ENCODE results near the gene SLC20A1.

Gene SLC20A1

GRCh38 chr2:112623913-112624777 is 21.6 kb upstream of the SLC20A1 start:
- TF ChIP-seq TAF1 (IDR thresholded peaks at IDR 0.05; ENCODE audit: low read depth) (no peak), TEAD4 (IDR thresholded peaks at IDR 0.05) (no peak), CEBPB (IDR thresholded peaks at IDR 0.05) (no peak), CREB1 (IDR thresholded peaks at IDR 0.05; ENCODE audit: low read depth) (no peak), EP300 (IDR thresholded peaks at IDR 0.05; ENCODE audit: borderline replicate concordance) (no peak), MAX (IDR thresholded peaks at IDR 0.05) (no peak), FOXM1 (IDR thresholded peaks at IDR 0.05; ENCODE audit: borderline replicate concordance, low read depth) (no peak), TCF12 (IDR thresholded peaks at IDR 0.05; ENCODE audit: low read depth) (no peak), NFIC (IDR thresholded peaks at IDR 0.05) (no peak), ZBTB7A (IDR thresholded peaks at IDR 0.05; ENCODE audit: low read depth) (no peak), EGR1 (IDR thresholded peaks at IDR 0.05) (no peak)

DNA sequence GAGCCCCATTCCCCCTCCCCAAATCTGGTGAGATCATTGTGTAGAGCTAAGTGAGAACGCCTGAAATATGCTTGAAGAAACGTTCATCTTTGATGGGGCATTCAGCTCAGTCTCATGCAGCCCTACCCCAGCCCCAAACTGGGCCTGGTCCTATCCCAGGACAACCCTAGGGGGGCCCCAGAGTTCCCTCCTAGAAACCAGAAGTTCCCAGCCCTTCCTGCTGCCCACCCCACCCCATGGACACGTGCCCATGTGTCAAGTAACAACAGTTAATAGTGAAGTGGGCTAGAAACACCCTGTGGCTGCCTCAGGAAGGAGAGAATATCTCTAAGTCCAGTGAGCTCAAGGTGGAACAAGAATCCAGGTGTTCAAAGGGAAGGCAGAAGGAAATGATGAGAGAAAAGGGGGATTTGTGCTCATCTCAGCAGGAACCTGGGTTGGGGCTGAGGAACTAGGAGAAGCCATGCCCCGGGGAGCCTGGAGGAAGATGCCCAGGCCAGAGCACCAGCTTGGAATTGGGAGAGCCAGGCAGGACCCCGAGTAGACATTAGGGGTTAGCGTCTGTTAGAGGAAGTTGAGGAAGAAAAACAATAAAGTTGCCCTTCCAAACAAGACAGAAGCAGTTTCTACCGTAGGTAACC is 20.1 kb upstream of the SLC20A1 start:
- TF ChIP-seq NFIC (IDR thresholded peaks at IDR 0.05) (no peak), YY1 (IDR thresholded peaks at IDR 0.05; ENCODE audit: low read depth) (no peak), CREB1 (IDR thresholded peaks at IDR 0.05; ENCODE audit: low read depth) (no peak), TCF12 (IDR thresholded peaks at IDR 0.05; ENCODE audit: low read depth) (no peak), FOXM1 (IDR thresholded peaks at IDR 0.05; ENCODE audit: borderline replicate concordance, low read depth) (no peak), RAD21 (IDR thresholded peaks at IDR 0.05; ENCODE audit: low read depth) (no peak), TEAD4 (IDR thresholded peaks at IDR 0.05) (no peak), REST (IDR thresholded peaks at IDR 0.05; ENCODE audit: low read depth) (no peak), TAF1 (IDR thresholded peaks at IDR 0.05; ENCODE audit: low read depth) (no peak), CEBPB (IDR thresholded peaks at IDR 0.05) (no peak), ZBTB7A (IDR thresholded peaks at IDR 0.05; ENCODE audit: low read depth) (no peak), MAX (IDR thresholded peaks at IDR 0.05) (no peak), EGR1 (IDR thresholded peaks at IDR 0.05) (no peak), EP300 (IDR thresholded peaks at IDR 0.05; ENCODE audit: borderline replicate concordance) (no peak)
- TF ChIP-seq, protein P1, sequence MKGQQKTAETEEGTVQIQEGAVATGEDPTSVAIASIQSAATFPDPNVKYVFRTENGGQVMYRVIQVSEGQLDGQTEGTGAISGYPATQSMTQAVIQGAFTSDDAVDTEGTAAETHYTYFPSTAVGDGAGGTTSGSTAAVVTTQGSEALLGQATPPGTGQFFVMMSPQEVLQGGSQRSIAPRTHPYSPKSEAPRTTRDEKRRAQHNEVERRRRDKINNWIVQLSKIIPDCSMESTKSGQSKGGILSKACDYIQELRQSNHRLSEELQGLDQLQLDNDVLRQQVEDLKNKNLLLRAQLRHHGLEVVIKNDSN (IDR thresholded peaks at IDR 0.05) = no peak

- TF ChIP-seq TCF12 (IDR thresholded peaks at IDR 0.05; ENCODE audit: low read depth) (no peak), TAF1 (IDR thresholded peaks at IDR 0.05; ENCODE audit: low read depth) (no peak), EP300 (IDR thresholded peaks at IDR 0.05; ENCODE audit: borderline replicate concordance) (no peak), YY1 (IDR thresholded peaks at IDR 0.05; ENCODE audit: low read depth) (peak; percentile 73), ZBTB7A (IDR thresholded peaks at IDR 0.05; ENCODE audit: low read depth) (no peak), EGR1 (IDR thresholded peaks at IDR 0.05) (no peak), TEAD4 (IDR thresholded peaks at IDR 0.05) (no peak), CREB1 (IDR thresholded peaks at IDR 0.05; ENCODE audit: low read depth) (no peak), FOXM1 (IDR thresholded peaks at IDR 0.05; ENCODE audit: borderline replicate concordance, low read depth) (no peak), CEBPB (IDR thresholded peaks at IDR 0.05) (no peak), RAD21 (IDR thresholded peaks at IDR 0.05; ENCODE audit: low read depth) (peak; percentile 89)
- TF ChIP-seq, protein P1 (IDR thresholded peaks at IDR 0.05) = no peak
Observed at GRCh38 chr2:112626604-112627059, 19.1 kb upstream of the SLC20A1 start.

DNA sequence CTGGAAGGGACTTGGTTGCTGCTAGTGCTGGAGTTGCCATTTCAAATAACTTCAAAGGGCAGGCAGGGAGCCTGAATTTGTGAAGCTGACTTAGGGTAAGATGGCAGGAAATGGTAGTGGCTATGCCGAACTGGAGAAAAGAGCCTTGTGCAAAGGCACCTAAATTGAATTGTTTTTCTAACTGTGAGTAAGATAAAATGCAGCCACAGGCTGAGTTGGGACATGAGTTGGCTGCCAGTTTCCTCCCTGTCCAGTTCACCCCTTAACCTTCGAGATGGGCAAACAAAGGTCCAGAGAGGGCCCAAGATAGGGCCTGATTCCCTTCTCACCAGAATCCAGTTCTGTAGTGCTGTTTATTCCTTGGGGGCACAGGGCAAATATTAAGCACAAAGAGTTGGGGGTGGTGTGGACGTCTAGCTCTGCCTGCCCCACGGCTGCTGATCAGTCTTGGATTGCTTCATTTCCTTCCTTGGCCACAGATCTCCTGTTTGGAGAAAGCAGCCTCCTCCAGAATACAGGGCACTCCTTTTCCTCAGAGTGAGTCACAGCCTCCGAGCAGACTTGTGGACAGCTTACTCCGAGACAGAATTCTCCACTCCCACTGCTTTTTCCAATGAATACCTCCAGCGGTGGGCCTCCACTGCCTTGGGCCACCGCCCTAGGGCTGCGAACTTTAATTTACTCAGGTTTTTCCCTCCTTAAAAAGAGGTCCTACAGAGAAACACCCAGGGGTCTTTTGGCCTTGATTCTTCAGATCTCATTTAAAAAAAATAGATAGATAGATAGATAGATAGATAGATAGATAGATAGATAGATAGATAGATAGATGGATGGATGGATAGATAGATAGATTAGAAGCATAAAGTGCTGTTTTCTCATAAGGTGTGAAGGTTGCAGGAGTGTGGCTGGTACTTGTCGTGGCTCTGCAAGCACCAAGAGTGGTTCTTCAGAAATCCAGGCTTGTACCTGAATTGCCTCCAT is 18.4 kb upstream of the SLC20A1 start:
- TF ChIP-seq CEBPB (IDR thresholded peaks at IDR 0.05) = no peak
- TF ChIP-seq TEAD4 (IDR thresholded peaks at IDR 0.05) = no peak
- TF ChIP-seq TAF1 (IDR thresholded peaks at IDR 0.05; ENCODE audit: low read depth) = no peak
- TF ChIP-seq EGR1 (IDR thresholded peaks at IDR 0.05) = no peak
- no peak for TF ChIP-seq CREB1 (IDR thresholded peaks at IDR 0.05; ENCODE audit: low read depth)
- no peak for TF ChIP-seq ZBTB7A (IDR thresholded peaks at IDR 0.05; ENCODE audit: low read depth)
- no peak for TF ChIP-seq REST (IDR thresholded peaks at IDR 0.05; ENCODE audit: low read depth)
- no peak for TF ChIP-seq NFIC (IDR thresholded peaks at IDR 0.05)
- TF ChIP-seq, protein P1 (IDR thresholded peaks at IDR 0.05) = no peak
- TF ChIP-seq RAD21 (IDR thresholded peaks at IDR 0.05; ENCODE audit: low read depth) = no peak
- TF ChIP-seq MAX (IDR thresholded peaks at IDR 0.05) = no peak
- no peak for TF ChIP-seq EP300 (IDR thresholded peaks at IDR 0.05; ENCODE audit: borderline replicate concordance)
- TF ChIP-seq FOXM1 (IDR thresholded peaks at IDR 0.05; ENCODE audit: borderline replicate concordance, low read depth) = no peak
- no peak for TF ChIP-seq TCF12 (IDR thresholded peaks at IDR 0.05; ENCODE audit: low read depth)
- no peak for TF ChIP-seq YY1 (IDR thresholded peaks at IDR 0.05; ENCODE audit: low read depth)

Data from Ishikawa (cell line).